Activated B cell treated with CpG ODN at 0.5 μM for 24 hours (primary cell): ENCODE measurements around the gene EPB41L3. TPM values are rescaled to one million over a fixed set of nuclear protein-coding genes. Genes with fewer than 3 reads are reported as not detected.

ENCODE experiments used
- ATAC-seq: fragments of 200-7000 bp; cut with Tn5 transposase; one replicate; pipeline ENCODE4 v1.10.0; 2021; ENCODE audit warnings: low read depth, mild to moderate bottlenecking, moderate library complexity
- CTCF ChIA-PET: fragments of 350-600 bp; sonication (Branson Sonifier 250); formaldehyde crosslinking; loops from one replicate; lab custom pipeline; 2021; ENCODE audit warnings: antibody characterized with exemption; lab: Charles Lee
- POLR2A ChIA-PET: fragments of 350-600 bp; sonication (Branson Sonifier 250); formaldehyde crosslinking; loops from one replicate; lab custom pipeline; 2021; ENCODE audit warnings: antibody characterized with exemption; lab: Charles Lee
- DNase-seq: peaks from one replicate; pipeline ENCODE4 v3.0.0; 2022
- H3K27ac Mint-ChIP-seq: one replicate; pipeline ENCODE4 v1.8.0; 2020; ENCODE audit warnings: mixed read lengths
- H3K27me3 Mint-ChIP-seq: one replicate; pipeline ENCODE4 v1.8.0; 2021; ENCODE audit warnings: mixed read lengths
- H3K36me3 Mint-ChIP-seq: one replicate; pipeline ENCODE4 v1.8.0; 2021; ENCODE audit warnings: low read depth, mixed read lengths
- H3K4me1 Mint-ChIP-seq: one replicate; pipeline ENCODE4 v1.8.0; 2021; ENCODE audit warnings: mixed read lengths
- H3K4me3 Mint-ChIP-seq: one replicate; pipeline ENCODE4 v1.8.0; 2020; ENCODE audit warnings: mild to moderate bottlenecking, mixed read lengths
- H3K9me3 Mint-ChIP-seq: one replicate; pipeline ENCODE4 v1.8.0; 2020; ENCODE audit warnings: mixed read lengths
- intact Hi-C: fragments of 100-400 bp; cut with micrococcal nuclease; formaldehyde crosslinking; loops from one replicate; pipeline ENCODE4 v1.15.1; 2024
- total RNA-seq: library from RNA; stranded (reverse); gene quantifications from 2 replicates; pipeline ENCODE4 v1.2.3, GENCODE V29; 2022
- TF ChIP-seq, protein P1 (sequence below): fragments of 200-600 bp; IDR thresholded peaks from one replicate; pipeline ENCODE4 v1.8.0; 2022; ENCODE audit warnings: antibody characterized with exemption, mild to moderate bottlenecking

EPB41L3 gene
- total RNA-seq, 1 donor from 2014 or later: 0.73 TPM

DNA sequence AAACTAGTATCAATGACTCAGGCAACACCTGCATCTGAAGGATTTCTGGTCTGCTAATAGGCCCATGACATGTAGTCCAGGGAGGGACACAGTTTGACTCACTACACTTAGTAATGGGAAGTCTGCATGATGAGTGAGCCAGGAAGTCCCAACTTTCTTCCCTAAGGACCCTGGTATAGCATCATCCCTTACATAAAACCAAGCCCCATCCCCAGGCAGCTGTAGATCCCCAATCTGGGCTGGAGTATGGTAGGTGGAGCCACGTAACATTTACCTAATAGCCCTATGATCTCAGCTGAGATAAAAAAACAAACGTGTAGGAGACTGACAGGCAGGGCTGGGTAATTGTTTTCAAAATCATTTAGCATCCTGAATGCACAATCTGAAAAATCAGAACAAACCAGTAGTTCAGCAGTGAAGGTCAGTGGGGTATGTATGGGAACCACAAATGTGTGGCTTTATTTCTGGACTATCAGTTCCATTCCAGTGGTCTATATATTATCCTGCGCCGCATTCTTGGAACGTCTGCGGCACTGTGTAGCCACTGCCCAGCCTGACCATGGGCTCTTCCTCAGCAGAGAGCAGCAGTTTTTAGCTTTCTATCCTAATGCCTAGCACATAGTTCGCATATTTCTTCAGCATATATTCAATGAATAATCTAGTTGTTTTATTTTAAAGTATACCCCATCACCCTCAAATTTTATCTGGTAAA lies 33.5 kb downstream of the EPB41L3 start:
- POLR2A ChIA-PET: no interaction called here
- intact Hi-C loops: no loop called here
- Mint-ChIP-seq H3K27me3 (peaks cover 5% of the 10 kb centered on the region), H3K9me3 (no peaks in the 10 kb centered on the region), H3K4me1 (peaks cover 3% of the 10 kb centered on the region), H3K36me3 (no peaks in the 10 kb centered on the region), H3K27ac (no peak overlapping the region), H3K4me3 (no peak overlapping the region)
- CTCF ChIA-PET: no interaction called here
- ATAC-seq (no peak), DNase-seq (no peak)
- TF ChIP-seq, protein P1, sequence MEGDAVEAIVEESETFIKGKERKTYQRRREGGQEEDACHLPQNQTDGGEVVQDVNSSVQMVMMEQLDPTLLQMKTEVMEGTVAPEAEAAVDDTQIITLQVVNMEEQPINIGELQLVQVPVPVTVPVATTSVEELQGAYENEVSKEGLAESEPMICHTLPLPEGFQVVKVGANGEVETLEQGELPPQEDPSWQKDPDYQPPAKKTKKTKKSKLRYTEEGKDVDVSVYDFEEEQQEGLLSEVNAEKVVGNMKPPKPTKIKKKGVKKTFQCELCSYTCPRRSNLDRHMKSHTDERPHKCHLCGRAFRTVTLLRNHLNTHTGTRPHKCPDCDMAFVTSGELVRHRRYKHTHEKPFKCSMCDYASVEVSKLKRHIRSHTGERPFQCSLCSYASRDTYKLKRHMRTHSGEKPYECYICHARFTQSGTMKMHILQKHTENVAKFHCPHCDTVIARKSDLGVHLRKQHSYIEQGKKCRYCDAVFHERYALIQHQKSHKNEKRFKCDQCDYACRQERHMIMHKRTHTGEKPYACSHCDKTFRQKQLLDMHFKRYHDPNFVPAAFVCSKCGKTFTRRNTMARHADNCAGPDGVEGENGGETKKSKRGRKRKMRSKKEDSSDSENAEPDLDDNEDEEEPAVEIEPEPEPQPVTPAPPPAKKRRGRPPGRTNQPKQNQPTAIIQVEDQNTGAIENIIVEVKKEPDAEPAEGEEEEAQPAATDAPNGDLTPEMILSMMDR: no peak

DNA sequence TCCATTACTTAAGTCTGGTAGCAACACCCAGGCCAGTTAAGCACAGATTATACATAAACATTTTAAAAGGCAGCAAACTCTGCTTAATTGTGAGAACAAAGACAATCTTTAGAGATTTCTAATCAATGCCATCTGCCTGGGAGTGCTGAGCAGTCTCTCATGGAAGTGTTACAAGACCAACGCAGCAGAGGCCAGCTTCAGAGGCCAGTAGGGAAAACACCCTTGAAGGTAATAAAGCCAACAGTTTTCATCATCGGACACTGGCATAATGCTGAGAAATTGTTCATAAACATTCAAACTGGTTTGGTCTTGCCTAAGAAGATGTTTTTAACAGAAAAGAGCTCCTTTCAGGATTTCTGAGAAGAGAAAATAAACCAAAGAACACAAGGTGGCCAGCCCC lies 35.0 kb downstream of the EPB41L3 start:
- Mint-ChIP-seq H3K36me3 (no peaks in the 10 kb centered on the region), H3K4me3 (no peak overlapping the region), H3K27me3 (peaks cover 5% of the 10 kb centered on the region), H3K27ac (no peak overlapping the region), H3K4me1 (no peaks in the 10 kb centered on the region), H3K9me3 (no peaks in the 10 kb centered on the region)
- ATAC-seq: no peak
- CTCF ChIA-PET: no interaction called here
- TF ChIP-seq, protein P1: no peak
- DNase-seq: no peak
- intact Hi-C loops: no loop called here
- POLR2A ChIA-PET: no interaction called here

DNA sequence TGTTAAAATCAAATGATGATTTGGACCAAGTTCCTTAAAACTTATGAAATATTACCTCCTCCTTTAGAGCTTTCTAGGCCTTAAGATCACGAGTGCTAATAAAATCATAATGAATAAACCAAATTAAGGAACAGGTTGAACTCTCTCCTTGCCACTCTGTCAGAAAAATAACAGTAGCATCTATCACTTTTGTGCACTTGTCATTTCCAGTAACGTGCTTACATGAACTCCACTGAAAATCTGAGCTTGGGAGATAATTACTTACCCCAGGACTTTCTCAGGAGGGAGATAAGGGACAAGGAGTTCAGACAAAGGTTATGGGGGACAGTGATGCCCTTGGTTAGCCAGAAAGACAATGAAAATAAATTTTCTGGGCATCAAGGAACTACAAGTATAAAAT lies 36.0 kb downstream of the EPB41L3 start:
- Mint-ChIP-seq H3K27me3 (peaks cover 5% of the 10 kb centered on the region), H3K4me1 (no peaks in the 10 kb centered on the region), H3K36me3 (no peaks in the 10 kb centered on the region), H3K4me3 (no peak overlapping the region), H3K27ac (no peak overlapping the region), H3K9me3 (no peaks in the 10 kb centered on the region)
- ChIA-PET CTCF (no interaction called here), POLR2A (no interaction called here)
- DNase-seq (no peak), ATAC-seq (no peak)
- intact Hi-C loops: no loop called here
- TF ChIP-seq, protein P1: no peak

DNA sequence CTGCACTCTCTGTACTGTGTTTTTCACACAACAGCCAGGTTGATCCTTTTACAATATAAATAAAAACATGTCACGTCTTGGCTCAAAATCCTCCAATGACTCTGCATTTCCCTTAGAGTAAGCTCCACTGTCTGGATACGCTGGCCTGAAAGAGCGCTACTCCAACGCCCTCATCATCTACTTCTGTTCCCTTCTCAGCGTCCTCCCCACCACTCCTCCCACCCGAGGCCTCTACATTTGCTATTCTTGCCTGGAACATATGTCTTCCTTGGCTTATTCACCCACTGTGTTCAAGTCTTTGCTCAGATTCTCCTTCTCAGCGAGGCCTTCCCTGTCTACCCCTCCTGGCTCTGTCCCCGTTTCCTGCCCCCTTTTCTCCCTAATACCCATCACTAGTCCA lies 37.6 kb downstream of the EPB41L3 start:
- H3K4me3 Mint-ChIP-seq: no peak overlapping the region
- CTCF ChIA-PET: no interaction called here
- intact Hi-C loops: no loop called here
- TF ChIP-seq, protein P1: no peak
- H3K27ac Mint-ChIP-seq: no peak overlapping the region
- POLR2A ChIA-PET: no interaction called here
- no peaks in the 10 kb centered on the region for H3K9me3 Mint-ChIP-seq
- H3K36me3 Mint-ChIP-seq: no peaks in the 10 kb centered on the region
- H3K4me1 Mint-ChIP-seq: no peaks in the 10 kb centered on the region
- no peak for DNase-seq
- no peak for ATAC-seq
- H3K27me3 Mint-ChIP-seq: peaks cover 5% of the 10 kb centered on the region

DNA sequence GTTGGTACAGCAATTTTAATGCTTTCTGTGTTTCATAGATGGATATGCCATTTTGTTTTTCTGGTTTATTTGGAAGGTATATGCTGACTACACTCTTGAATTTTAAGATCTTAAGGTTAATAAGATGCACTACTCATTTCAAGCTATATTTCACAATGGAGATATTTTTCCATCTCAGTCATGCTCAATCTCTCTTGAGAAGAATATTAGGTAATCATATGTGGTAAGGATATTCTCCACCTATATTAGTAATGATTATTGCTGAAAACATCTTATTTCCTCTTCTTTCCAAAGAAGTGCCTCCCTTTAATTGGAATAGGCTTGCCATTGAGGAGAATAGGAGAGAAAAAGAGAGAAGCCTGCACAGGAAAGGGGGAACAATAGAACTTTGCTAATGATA lies 40.1 kb downstream of the EPB41L3 start:
- Mint-ChIP-seq H3K27me3 (peaks cover 5% of the 10 kb centered on the region), H3K27ac (no peak overlapping the region), H3K36me3 (no peaks in the 10 kb centered on the region), H3K9me3 (no peaks in the 10 kb centered on the region), H3K4me3 (no peak overlapping the region), H3K4me1 (no peaks in the 10 kb centered on the region)
- intact Hi-C loops: no loop called here
- CTCF ChIA-PET: no interaction called here
- POLR2A ChIA-PET: no interaction called here
- ATAC-seq (no peak), DNase-seq (no peak)
- TF ChIP-seq, protein P1: no peak
